Trophoblast cell (in vitro differentiated cells and primary cell): Measurements from ENCODE around the gene MINPP1.
A peak's percentile ranks its signal among the peaks of the same experiment; 100 is the strongest.

Source experiments
- DNase-seq, 2 donors: peaks; one replicate each; pipeline ENCODE4 v3.0.0-alpha.2; 2016
- H2AFZ ChIP-seq: 2 replicates; pipeline ENCODE4 v1.6.1; 2013; ENCODE audit warnings: low read length, moderate library complexity, mild to moderate bottlenecking; ENCODE audit not compliant: insufficient read depth, poor library complexity
- H2AK5ac ChIP-seq: 2 replicates; pipeline ENCODE4 v1.6.1; 2013; ENCODE audit warnings: mild to moderate bottlenecking, low read length
- H2BK120ac ChIP-seq: 2 replicates; pipeline ENCODE4 v1.6.1; 2013; ENCODE audit warnings: low read length, mild to moderate bottlenecking, moderate library complexity; ENCODE audit not compliant: insufficient read depth, poor library complexity
- H2BK12ac ChIP-seq: 2 replicates; pipeline ENCODE4 v1.6.1; 2013; ENCODE audit warnings: mild to moderate bottlenecking, low read length, moderate library complexity
- H2BK5ac ChIP-seq: 2 replicates; pipeline ENCODE4 v1.6.1; 2013; ENCODE audit warnings: low read length, low read depth, moderate library complexity, mild to moderate bottlenecking; ENCODE audit not compliant: poor library complexity
- H3K14ac ChIP-seq: 2 replicates; pipeline ENCODE4 v1.6.1; 2013; ENCODE audit warnings: mild to moderate bottlenecking, low read length
- H3K18ac ChIP-seq: 2 replicates; pipeline ENCODE4 v1.6.1; 2013; ENCODE audit warnings: mild to moderate bottlenecking, low read length
- H3K23ac ChIP-seq: 2 replicates; pipeline ENCODE4 v1.6.1; 2013; ENCODE audit warnings: low read length
- H3K27ac ChIP-seq: 2 replicates; pipeline ENCODE4 v1.5.1; 2013; ENCODE audit warnings: low read depth, mild to moderate bottlenecking, inconsistent platforms, low read length, moderate library complexity
- H3K27me3 ChIP-seq: 2 replicates; pipeline ENCODE4 v1.6.1; 2013; ENCODE audit warnings: inconsistent platforms, mild to moderate bottlenecking, low read length, moderate library complexity; ENCODE audit not compliant: insufficient read depth
- H3K36me3 ChIP-seq, 2 experiments: 1 replicate in 1 of 2; 2 replicates in 1 of 2; pipeline ENCODE4 v1.6.1; 2013; ENCODE audit warnings: low read length in 2 of 2, mild to moderate bottlenecking in 2 of 2, moderate library complexity in 1 of 2; ENCODE audit not compliant: insufficient read depth in 2 of 2, control insufficient read depth in 1 of 2
- H3K4ac ChIP-seq: 2 replicates; pipeline ENCODE4 v1.6.1; 2013; ENCODE audit warnings: low read depth, mild to moderate bottlenecking, low read length, moderate library complexity
- H3K4me1 ChIP-seq, 2 experiments: 1 replicate in 1 of 2; 2 replicates in 1 of 2; pipeline ENCODE4 v1.6.1; 2013; ENCODE audit warnings: low read length in 2 of 2, mild to moderate bottlenecking in 2 of 2, moderate library complexity in 1 of 2; ENCODE audit not compliant: insufficient read depth in 2 of 2, control insufficient read depth in 1 of 2
- H3K4me2 ChIP-seq: 2 replicates; pipeline ENCODE4 v1.6.1; 2013; ENCODE audit warnings: inconsistent platforms, mild to moderate bottlenecking, low read length, moderate library complexity
- H3K4me3 ChIP-seq: 2 replicates; pipeline ENCODE4 v1.5.1; 2013; ENCODE audit warnings: mild to moderate bottlenecking, low read depth, low read length, inconsistent platforms
- H3K79me1 ChIP-seq: one replicate; pipeline ENCODE4 v1.6.1; 2013; ENCODE audit warnings: low read length
- H3K79me2 ChIP-seq: 2 replicates; pipeline ENCODE4 v1.6.1; 2013; ENCODE audit warnings: low read length, mild to moderate bottlenecking; ENCODE audit not compliant: control insufficient read depth, insufficient read depth, poor library complexity
- H3K9ac ChIP-seq: 2 replicates; pipeline ENCODE4 v1.6.1; 2013; ENCODE audit warnings: mild to moderate bottlenecking, low read length
- H3K9me3 ChIP-seq: 2 replicates; pipeline ENCODE4 v1.6.1; 2013; ENCODE audit warnings: low read depth, mild to moderate bottlenecking, control low read depth, inconsistent platforms, low read length; ENCODE audit not compliant: insufficient read depth
- H4K12ac ChIP-seq: 2 replicates; pipeline ENCODE4 v1.6.1; 2013; ENCODE audit warnings: low read depth, mild to moderate bottlenecking, low read length, moderate library complexity
- H4K8ac ChIP-seq: 2 replicates; pipeline ENCODE4 v1.6.1; 2013; ENCODE audit warnings: low read depth, mild to moderate bottlenecking, low read length, moderate library complexity
- H4K91ac ChIP-seq: one replicate; pipeline ENCODE4 v1.6.1; 2013; ENCODE audit warnings: low read depth, mild to moderate bottlenecking, low read length, moderate library complexity
- WGBS: extraction: QIAGEN DNeasy Blood & Tissue Kit; methylation state at CpG from one replicate; pipeline ENCODE4 v1.1.7; 2013; ENCODE audit warnings: missing lambda C conversion rate; ENCODE audit not compliant: insufficient read length, insufficient coverage; ENCODE audit errors: extremely low coverage; 5-methylcytosine and 5-hydroxymethylcytosine counted together

Gene MINPP1

GRCh38 chr10:87541114-87541513, 36.4 kb downstream of the MINPP1 start:
- H2AK5ac ChIP-seq: no peak overlapping the region
- H4K12ac ChIP-seq: no peak overlapping the region
- no peaks in the 10 kb centered on the region for H3K4me1 ChIP-seq
- no peak overlapping the region for H4K8ac ChIP-seq
- H3K14ac ChIP-seq: no peak overlapping the region
- H3K4me2 ChIP-seq: no peak overlapping the region
- no peak overlapping the region for H2BK5ac ChIP-seq
- H3K36me3 ChIP-seq: peaks cover 6 to 8% of the 10 kb centered on the region in 2 experiments
- no peaks in the 10 kb centered on the region for H3K27me3 ChIP-seq
- no peak overlapping the region for H3K9ac ChIP-seq
- no peak overlapping the region for H3K4me3 ChIP-seq
- no peaks in the 10 kb centered on the region for H3K79me1 ChIP-seq
- no peak overlapping the region for H2BK120ac ChIP-seq
- H3K27ac ChIP-seq: no peak overlapping the region
- H3K23ac ChIP-seq: no peak overlapping the region
- no peak overlapping the region for H3K18ac ChIP-seq
- H2AFZ ChIP-seq: no peak overlapping the region
- H3K9me3 ChIP-seq: no peaks in the 10 kb centered on the region
- H3K79me2 ChIP-seq: no peaks in the 10 kb centered on the region
- no CpG with 5 or more reads among the region's 1 CpG for WGBS
- DNase-seq: no peak
- no peak overlapping the region for H3K4ac ChIP-seq
- H4K91ac ChIP-seq: no peak overlapping the region
- no peak overlapping the region for H2BK12ac ChIP-seq

GRCh38 chr10:87544721-87545120, 40.0 kb downstream of the MINPP1 start:
- Histone ChIP-seq H3K36me3 (peaks cover 4 to 8% of the 10 kb centered on the region in 2 experiments), H4K91ac (no peak overlapping the region), H3K4me2 (no peak overlapping the region), H4K12ac (no peak overlapping the region), H3K79me2 (no peaks in the 10 kb centered on the region), H3K4ac (no peak overlapping the region), H3K23ac (no peak overlapping the region), H3K9me3 (no peaks in the 10 kb centered on the region), H3K79me1 (no peaks in the 10 kb centered on the region), H2BK5ac (no peak overlapping the region), H3K27me3 (no peaks in the 10 kb centered on the region), H4K8ac (no peak overlapping the region), H3K27ac (no peak overlapping the region), H3K14ac (no peak overlapping the region), H2BK120ac (no peak overlapping the region), H3K4me3 (no peak overlapping the region), H2AFZ (no peak overlapping the region), H3K4me1 (peaks cover 0 to 2% of the 10 kb centered on the region in 2 experiments), H2AK5ac (no peak overlapping the region), H3K18ac (no peak overlapping the region), H3K9ac (no peak overlapping the region), H2BK12ac (no peak overlapping the region)
- peak in 1 of 2 donors; percentile 61 for DNase-seq

GRCh38 chr10:87545783-87546182, 41.1 kb downstream of the MINPP1 start:
- H3K4me3 ChIP-seq: no peak overlapping the region
- no CpG with 5 or more reads among the region's 5 CpGs for WGBS

GRCh38 chr10:87546210-87546609, 41.5 kb downstream of the MINPP1 start:
- Histone ChIP-seq H3K9ac (no peak overlapping the region), H3K79me2 (no peaks in the 10 kb centered on the region), H2BK12ac (no peak overlapping the region), H2AFZ (no peak overlapping the region), H3K4me2 (no peak overlapping the region), H3K23ac (no peak overlapping the region), H4K8ac (no peak overlapping the region), H3K27ac (no peak overlapping the region), H2BK5ac (no peak overlapping the region), H3K9me3 (no peaks in the 10 kb centered on the region), H3K4ac (no peak overlapping the region), H3K4me1 (peaks cover 0 to 2% of the 10 kb centered on the region in 2 experiments), H3K79me1 (no peaks in the 10 kb centered on the region), H4K12ac (no peak overlapping the region), H4K91ac (no peak overlapping the region), H3K18ac (no peak overlapping the region), H2AK5ac (no peak overlapping the region), H3K27me3 (no peaks in the 10 kb centered on the region), H3K14ac (no peak overlapping the region), H2BK120ac (no peak overlapping the region), H3K36me3 (peaks cover 4 to 8% of the 10 kb centered on the region in 2 experiments), H3K4me3 (no peak overlapping the region)
- no CpG with 5 or more reads among the region's 7 CpGs for WGBS
- peak in 1 of 2 donors; percentile 28 for DNase-seq

More at GRCh38 chr10:87545783-87546182, 41.1 kb downstream of the MINPP1 start:
- H3K36me3 ChIP-seq: peaks cover 4 to 8% of the 10 kb centered on the region in 2 experiments
- no peak overlapping the region for H4K8ac ChIP-seq
- no peak overlapping the region for H2AK5ac ChIP-seq
- no peak overlapping the region for H4K12ac ChIP-seq
- H3K4ac ChIP-seq: no peak overlapping the region
- H2BK5ac ChIP-seq: no peak overlapping the region
- no peak overlapping the region for H2AFZ ChIP-seq
- no peaks in the 10 kb centered on the region for H3K9me3 ChIP-seq
- H2BK12ac ChIP-seq: no peak overlapping the region
- DNase-seq: no peak
- no peaks in the 10 kb centered on the region for H3K79me2 ChIP-seq
- no peak overlapping the region for H2BK120ac ChIP-seq
- no peak overlapping the region for H3K14ac ChIP-seq
- no peak overlapping the region for H3K4me2 ChIP-seq
- peaks cover 0 to 2% of the 10 kb centered on the region in 2 experiments for H3K4me1 ChIP-seq
- H3K27me3 ChIP-seq: no peaks in the 10 kb centered on the region
- H3K79me1 ChIP-seq: no peaks in the 10 kb centered on the region
- no peak overlapping the region for H3K18ac ChIP-seq
- no peak overlapping the region for H3K9ac ChIP-seq
- no peak overlapping the region for H4K91ac ChIP-seq
- no peak overlapping the region for H3K27ac ChIP-seq
- no peak overlapping the region for H3K23ac ChIP-seq
